Measurements from ENCODE around the gene RAP1A. TPM values are rescaled to one million over a fixed set of nuclear protein-coding genes. Genes with fewer than 3 reads are reported as not detected.
"Not testable (repeated sequence)": the region's sequence is repeated elsewhere in the genome, so short reads cannot be mapped to it uniquely, and the experiment has no call there.

The RAP1A gene
- total RNA-seq, 4 donors from 2014 or later: 49.3 to 82.6 (median 70.8) TPM

DNA sequence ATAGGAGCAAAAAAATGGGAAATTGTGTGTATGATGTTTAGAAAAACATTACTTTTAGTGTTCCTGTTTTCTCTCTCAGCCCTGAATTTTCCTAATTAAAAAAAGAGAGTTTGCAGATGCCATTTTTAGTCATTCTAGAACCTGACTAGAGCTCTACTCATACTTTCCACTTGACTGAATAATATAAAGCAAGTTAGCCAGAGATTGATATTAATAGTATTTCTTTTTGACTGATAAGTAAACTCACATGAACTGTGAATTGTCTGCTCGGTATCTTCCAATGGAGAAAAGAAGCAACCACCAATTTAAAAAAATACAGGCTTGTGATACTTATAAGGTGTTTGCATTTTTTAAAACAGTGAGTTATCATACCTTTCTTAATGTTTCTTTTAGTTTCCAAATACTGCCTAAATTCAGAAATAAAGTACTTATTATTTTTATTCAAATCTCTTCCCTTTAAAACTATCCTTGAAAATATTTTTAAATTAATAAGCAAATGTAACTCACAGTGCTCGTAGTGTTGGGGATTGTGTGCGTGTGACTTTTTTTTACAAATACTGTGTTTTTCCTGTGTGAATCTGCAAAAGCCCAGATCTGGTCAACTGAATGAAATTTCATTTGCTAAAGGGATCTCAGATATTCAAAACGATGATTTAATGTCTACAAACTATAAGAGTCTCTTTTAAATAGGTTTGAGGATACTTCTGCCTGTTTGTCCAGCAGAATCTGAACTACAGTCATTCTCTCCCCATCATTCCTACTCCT is 9.8 kb downstream of the RAP1A start:
- ATAC-seq (ENCODE audit: low FRiP score): no peak
- TF ChIP-seq, protein P1, sequence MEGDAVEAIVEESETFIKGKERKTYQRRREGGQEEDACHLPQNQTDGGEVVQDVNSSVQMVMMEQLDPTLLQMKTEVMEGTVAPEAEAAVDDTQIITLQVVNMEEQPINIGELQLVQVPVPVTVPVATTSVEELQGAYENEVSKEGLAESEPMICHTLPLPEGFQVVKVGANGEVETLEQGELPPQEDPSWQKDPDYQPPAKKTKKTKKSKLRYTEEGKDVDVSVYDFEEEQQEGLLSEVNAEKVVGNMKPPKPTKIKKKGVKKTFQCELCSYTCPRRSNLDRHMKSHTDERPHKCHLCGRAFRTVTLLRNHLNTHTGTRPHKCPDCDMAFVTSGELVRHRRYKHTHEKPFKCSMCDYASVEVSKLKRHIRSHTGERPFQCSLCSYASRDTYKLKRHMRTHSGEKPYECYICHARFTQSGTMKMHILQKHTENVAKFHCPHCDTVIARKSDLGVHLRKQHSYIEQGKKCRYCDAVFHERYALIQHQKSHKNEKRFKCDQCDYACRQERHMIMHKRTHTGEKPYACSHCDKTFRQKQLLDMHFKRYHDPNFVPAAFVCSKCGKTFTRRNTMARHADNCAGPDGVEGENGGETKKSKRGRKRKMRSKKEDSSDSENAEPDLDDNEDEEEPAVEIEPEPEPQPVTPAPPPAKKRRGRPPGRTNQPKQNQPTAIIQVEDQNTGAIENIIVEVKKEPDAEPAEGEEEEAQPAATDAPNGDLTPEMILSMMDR (IDR thresholded peaks at IDR 0.05): no peak

DNA sequence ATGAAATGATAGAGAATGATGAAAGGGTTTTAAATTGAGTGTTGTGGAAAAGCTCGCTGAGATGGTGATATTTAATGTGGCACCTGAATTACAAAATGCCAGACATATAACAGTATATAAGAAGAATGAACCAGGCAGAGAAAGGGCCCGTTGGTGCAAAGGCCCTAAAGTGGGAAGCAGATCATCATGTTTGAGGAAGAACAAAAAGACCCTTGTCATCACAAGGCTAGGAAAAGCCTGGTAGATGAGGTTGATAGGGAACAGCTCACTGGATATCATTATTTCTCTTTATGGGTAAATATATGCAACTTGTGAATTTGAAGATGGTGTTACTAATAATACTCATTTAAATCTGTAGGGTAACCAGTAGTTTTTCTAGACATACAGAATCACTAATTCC is 11.0 kb downstream of the RAP1A start:
- DNase-seq (ENCODE audit: low spot score) (no peak), ATAC-seq (ENCODE audit: low FRiP score) (no peak)
- TF ChIP-seq, protein P1 (IDR thresholded peaks at IDR 0.05): no peak

More for the DNA sequence above, 9.8 kb downstream of the RAP1A start:
- DNase-seq (ENCODE audit: low spot score): no peak

DNA sequence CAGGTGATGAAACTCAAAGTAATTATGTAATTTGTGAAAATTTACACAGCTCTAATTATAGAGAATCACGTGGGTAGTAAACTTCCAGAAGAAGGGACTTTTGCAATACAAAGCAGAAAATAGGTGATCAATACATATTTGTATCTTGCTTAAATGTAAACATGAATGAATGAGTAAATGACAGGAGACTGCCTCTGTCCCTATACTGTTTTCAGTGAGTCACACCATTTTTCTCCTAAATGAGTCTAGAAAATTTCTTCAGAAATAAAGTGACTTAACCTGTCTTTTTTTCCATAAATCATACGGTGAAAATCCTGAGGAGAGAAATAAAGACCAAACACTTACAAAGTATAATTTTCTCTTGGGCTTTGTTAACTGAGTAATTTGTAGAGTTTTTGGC is 11.9 kb downstream of the RAP1A start:
- TF ChIP-seq, protein P1 (IDR thresholded peaks at IDR 0.05): no peak
- DNase-seq (ENCODE audit: low spot score) (no peak), ATAC-seq (ENCODE audit: low FRiP score) (no peak)

DNA sequence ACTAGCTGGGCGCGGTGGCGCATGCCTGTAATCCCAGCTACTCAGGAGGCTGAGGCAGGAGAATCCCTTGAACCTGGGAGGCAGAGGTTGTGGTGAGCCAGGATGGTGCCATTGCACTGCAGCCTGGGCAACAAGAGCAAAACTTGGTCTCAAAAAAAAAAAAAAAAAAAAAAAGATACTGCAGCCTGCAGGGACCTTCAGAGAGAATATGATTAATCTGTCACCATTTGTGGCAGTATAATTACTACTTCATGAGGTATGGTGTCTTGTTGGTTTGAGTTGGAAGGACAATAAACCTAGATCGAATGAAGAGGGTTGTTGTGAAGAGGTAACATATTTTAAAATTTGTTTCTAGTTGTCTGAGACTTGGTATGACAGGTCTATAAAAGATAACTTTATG is 13.2 kb downstream of the RAP1A start:
- DNase-seq (ENCODE audit: low spot score); ATAC-seq (ENCODE audit: low FRiP score): not testable (repeated sequence)

DNA sequence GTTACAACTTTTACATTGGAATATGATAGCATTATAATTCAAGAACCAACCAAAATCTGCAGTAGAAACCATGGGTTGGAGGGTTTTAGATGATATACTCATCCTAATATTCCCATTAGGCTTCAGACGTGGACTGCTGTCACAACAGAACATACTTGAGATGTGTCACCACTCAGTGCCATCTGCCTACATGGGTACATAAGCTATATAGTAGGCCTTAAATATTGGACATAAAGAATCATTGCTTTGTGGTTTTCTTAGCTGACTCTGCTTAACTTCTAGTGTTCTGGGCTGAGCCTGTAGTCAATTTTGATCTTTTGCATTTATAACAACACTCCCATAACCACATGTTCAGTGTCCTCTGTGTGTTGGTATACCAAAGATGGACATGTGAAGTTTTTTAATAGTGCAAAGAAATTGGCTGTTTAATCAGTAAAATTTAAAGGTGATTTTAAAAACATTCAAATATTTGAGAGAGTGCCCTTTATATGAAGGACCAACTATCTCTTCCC is 14.2 kb downstream of the RAP1A start:
- no peak for ATAC-seq (ENCODE audit: low FRiP score)
- TF ChIP-seq, protein P1 (IDR thresholded peaks at IDR 0.05): no peak
- no peak for DNase-seq (ENCODE audit: low spot score)

DNA sequence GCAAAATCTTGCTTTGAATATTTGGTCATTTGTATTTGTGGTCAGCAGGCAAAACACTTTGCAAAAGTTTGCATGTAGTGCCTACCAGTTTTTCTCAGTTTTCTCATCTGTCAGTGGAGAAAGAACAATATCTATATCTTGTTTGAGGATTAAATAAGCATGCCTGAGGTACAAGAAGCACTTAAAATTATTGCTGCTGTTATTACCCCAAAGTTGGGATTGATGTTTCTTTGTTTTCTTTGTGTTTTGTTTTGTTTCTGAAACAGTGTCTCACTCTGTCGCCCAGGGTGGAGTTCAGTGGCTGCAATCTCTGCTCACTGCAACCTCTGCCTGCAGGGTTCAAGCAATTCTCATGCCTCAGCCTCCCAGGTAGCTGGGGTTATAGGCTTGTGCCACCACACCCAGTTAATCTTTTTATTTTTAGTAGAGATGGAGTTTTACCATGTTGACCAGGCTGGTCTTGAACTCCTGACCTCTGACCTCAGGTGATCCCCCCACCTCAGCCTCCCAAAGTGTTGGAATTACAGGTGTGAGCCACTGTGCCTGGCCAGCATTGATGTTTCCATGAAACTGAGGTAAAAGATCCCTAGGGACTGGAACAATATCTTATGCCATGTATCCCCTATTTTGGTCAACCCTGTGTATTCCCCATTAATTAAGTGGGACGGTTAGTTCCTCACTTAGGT is 15.9 kb downstream of the RAP1A start:
- DNase-seq (ENCODE audit: low spot score) (no peak), ATAC-seq (ENCODE audit: low FRiP score) (no peak)
- TF ChIP-seq, protein P1 (IDR thresholded peaks at IDR 0.05): no peak

DNA sequence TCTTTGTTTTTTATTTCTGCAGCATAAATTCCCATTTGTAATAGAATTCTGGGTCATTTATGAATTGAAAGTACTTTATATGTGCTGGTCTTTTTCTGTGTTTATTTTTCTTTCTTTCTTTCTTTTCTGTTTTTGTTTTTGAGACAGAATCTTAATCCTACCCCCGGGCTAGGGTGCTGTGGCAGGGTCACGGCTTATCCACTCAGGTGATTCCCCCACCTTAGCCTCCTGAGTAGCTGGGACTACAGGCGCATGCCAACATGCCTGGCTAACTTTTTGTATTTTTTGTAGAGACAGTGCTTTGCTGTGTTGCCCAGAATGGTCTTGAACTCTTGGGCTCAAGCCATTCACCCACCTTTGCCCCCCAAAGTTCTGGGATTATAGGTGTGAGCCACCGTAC is 18.7 kb downstream of the RAP1A start:
- ATAC-seq (ENCODE audit: low FRiP score): no peak
- DNase-seq (ENCODE audit: low spot score): no peak
- TF ChIP-seq, protein P1 (IDR thresholded peaks at IDR 0.05): no peak
